Tibial artery (tissue), 4 donors: Measurements from ENCODE around the gene ZSCAN10.
A peak's percentile ranks its signal among the peaks of the same experiment; 100 is the strongest.

Experiments
- DNase-seq, 2 donors: peaks; one replicate each; pipeline ENCODE4 v3.0.0-alpha.2; 2019
- H3K27ac ChIP-seq, 2 donors: fragments of 200-600 bp; sonication (generic) in 1 of 2; 1 replicate in 1 of 2; 2 replicates in 1 of 2; pipeline ENCODE4 v1.5.1; 2018 to 2019; ENCODE audit warnings: mild to moderate bottlenecking in 1 of 2
- H3K27me3 ChIP-seq, 2 donors: fragments of 200-600 bp; sonication (generic) in 1 of 2; one replicate each; pipeline versions ENCODE4 v1.5.1 to v1.6.0; 2016 to 2019
- H3K36me3 ChIP-seq, 3 donors: fragments of 200-600 bp; sonication (generic) in 2 of 3; one replicate each; pipeline ENCODE4 v1.5.1; 2016 to 2019; ENCODE audit warnings: mild to moderate bottlenecking in 2 of 3
- H3K4me1 ChIP-seq, 4 donors: fragments of 200-600 bp; sonication (generic) in 2 of 4; 1 replicate in 3 of 4; 2 replicates in 1 of 4; pipeline ENCODE4 v1.5.1; 2016 to 2019
- H3K4me3 ChIP-seq, 2 donors: fragments of 200-600 bp; sonication (generic) in 1 of 2; 1 replicate in 1 of 2; 2 replicates in 1 of 2; pipeline ENCODE4 v1.5.1; 2018 to 2019; ENCODE audit warnings: mild to moderate bottlenecking in 2 of 2
- H3K9me3 ChIP-seq, 3 donors: fragments of 200-600 bp; sonication (generic) in 1 of 3; one replicate each; pipeline ENCODE4 v1.5.1; 2016 to 2019
- intact Hi-C: fragments of 100-400 bp; cut with DNase I; formaldehyde crosslinking; loops from one replicate; pipeline ENCODE4 v1.15.0; 2023; ENCODE audit warnings: low total_unique reads
- TF ChIP-seq, protein P1 (sequence below), 2 experiments: fragments of 200-600 bp in 1 of 2; fragments of 450-650 bp in 1 of 2; IDR thresholded peaks; one replicate each; pipeline ENCODE4 v1.5.1; 2017 to 2019; ENCODE audit warnings: antibody characterized with exemption in 2 of 2, mild to moderate bottlenecking in 1 of 2, moderate library complexity in 1 of 2

ZSCAN10 gene

DNA sequence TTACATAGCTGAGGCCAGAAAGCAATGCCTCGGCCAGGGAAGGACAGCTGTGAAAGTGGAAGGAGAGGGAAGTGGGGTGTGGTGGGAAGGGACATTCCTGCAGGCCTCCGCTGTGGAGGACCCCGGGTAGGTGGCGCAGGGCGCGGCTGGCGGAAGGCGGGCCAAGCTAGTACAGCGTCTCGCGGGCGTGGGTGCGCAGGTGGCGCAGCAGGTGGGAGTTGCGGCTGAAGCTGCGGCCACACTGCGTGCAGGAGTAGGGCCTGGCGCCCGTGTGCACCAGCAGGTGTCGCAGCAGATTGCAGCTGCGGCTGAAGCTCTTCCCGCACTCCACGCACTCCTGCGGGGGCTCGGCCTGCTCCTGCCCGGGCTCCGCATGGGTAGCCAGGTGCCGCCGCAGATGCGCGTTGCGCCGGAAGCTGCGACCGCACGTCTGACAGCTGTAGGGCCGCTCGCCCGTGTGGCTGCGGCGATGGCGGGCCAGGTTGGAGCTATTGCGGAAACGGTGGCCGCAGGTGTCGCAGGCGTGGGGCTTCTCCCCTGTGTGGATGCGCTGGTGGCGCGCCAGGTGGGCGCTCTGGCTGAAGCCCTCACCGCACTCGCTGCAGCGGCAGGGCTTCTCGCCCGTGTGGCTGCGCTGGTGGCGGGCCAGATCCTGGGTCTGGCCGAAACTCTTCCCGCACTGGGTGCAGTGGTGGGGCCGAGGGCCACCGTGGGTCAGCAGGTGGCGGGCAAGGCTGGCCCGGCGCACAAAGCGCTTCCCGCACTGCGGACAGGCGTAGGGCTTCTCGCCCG is 10.0 kb downstream of the ZSCAN10 start:
- Histone ChIP-seq H3K9me3 (no peaks in the 10 kb centered on the region), H3K27me3 (peaks cover 0 to 70% of the 10 kb centered on the region in 2 donors), H3K27ac (no peak overlapping the region), H3K4me3 (no peak overlapping the region), H3K4me1 (no peaks in the 10 kb centered on the region), H3K36me3 (no peaks in the 10 kb centered on the region)
- TF ChIP-seq, protein P1, sequence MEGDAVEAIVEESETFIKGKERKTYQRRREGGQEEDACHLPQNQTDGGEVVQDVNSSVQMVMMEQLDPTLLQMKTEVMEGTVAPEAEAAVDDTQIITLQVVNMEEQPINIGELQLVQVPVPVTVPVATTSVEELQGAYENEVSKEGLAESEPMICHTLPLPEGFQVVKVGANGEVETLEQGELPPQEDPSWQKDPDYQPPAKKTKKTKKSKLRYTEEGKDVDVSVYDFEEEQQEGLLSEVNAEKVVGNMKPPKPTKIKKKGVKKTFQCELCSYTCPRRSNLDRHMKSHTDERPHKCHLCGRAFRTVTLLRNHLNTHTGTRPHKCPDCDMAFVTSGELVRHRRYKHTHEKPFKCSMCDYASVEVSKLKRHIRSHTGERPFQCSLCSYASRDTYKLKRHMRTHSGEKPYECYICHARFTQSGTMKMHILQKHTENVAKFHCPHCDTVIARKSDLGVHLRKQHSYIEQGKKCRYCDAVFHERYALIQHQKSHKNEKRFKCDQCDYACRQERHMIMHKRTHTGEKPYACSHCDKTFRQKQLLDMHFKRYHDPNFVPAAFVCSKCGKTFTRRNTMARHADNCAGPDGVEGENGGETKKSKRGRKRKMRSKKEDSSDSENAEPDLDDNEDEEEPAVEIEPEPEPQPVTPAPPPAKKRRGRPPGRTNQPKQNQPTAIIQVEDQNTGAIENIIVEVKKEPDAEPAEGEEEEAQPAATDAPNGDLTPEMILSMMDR (IDR thresholded peaks at IDR 0.05) = no peak
- DNase-seq = no peak
- intact Hi-C loops = no loop called here

DNA sequence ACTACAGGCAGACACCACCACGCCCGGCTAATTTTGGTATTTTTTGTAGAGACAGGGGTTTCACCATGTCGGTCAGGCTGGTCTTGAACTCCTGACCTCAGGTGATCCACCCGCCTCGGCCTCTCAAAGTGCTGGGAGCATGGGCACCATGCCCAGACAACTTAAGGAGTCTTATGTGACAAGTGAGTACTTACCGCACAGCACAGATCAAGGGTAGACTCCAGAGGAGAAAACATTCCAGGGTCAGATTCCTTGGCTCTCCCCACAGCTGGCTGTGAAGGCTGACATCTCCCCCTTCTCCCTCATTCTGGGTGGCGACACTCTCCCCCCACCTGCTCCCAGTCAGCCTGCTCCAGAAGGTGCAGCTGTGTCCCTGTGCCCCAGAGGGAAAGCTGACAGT is 10.6 kb downstream of the ZSCAN10 start:
- H3K9me3 ChIP-seq = no peaks in the 10 kb centered on the region
- H3K27ac ChIP-seq = no peak overlapping the region
- H3K36me3 ChIP-seq = no peaks in the 10 kb centered on the region
- intact Hi-C loops = no loop called here
- H3K4me3 ChIP-seq = no peak overlapping the region
- peaks cover 0 to 64% of the 10 kb centered on the region in 2 donors for H3K27me3 ChIP-seq
- H3K4me1 ChIP-seq = no peaks in the 10 kb centered on the region
- DNase-seq = no peak
- TF ChIP-seq, protein P1 (IDR thresholded peaks at IDR 0.05) = no peak

DNA sequence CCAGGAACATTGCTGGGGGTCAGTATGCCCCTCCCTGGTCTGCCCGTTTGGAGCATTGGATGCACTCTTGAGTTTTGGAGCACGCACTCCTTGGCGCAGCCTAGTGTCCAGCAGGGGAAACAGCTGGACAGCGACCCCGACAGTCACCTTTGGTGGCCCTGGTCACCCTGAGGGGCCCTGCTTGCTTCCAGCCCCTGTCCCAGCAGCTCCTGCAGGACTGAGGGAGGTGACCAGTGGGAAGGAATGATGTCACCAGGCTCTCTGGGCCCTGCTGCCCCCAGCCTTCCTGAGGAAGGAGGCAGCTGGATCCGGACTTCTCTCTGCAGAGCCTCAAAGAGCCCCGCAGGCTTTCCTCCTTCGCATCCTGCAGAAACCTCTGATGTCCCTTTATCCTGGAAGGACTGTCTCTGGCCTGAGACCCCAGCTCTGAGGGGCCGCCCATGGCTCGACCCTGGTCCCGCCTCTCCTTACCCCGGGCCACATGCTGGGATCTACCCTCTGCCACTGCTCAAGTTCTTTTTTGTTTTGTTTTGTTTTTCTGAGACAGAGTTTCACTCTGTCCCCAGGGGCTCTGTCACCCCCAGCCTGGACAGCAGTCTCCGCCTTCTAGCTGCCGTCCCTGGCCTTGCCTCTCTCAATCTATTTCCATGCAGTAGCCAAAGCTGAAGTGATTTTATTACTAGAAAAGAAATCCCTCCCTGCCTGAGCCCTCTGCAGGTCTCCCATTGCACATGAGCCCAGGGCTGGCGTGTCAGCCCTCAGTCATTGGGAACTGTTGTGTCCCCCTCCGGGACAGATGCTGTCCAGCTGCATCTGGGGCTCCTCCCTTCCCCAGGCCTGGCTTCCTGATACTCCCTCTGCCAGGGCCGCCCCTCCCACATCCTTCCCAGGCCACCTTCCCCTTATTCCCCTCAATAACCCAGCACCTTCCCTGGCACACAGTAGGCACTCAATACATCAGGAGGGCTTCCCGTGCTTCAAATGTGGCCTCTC is 11.6 kb downstream of the ZSCAN10 start:
- H3K4me1 ChIP-seq = no peaks in the 10 kb centered on the region

DNA sequence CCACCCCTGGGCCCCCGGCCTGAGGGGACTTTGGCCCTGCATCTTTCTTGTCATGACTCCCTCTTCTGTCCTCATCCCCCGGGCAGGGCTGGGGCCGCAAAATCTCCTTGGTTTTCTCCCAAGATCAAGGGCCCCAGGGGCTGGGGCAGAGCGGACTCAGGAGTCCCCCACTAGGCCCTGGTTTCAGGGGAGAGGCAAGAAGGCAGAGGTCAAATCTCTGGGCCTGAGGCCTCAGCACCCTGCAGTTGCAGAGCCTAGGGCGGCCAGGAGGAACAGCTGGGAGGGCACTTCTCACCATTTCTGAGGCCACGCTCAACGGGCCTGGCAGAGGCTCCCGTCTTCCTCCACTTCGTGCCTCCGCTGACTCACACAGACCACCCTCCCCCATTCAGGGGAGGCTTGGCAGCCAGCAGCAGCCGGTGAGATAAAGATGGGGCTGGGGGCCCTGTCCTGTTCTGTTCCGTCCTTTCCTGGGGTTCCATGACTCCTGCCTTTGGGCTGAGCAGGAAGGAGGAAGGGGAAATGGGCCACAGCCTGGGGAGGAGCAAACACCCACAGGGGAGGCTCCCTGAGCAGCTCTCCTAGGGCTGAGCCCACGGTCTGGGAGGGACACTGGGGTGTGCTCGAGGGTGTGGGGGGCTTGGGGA is 12.4 kb downstream of the ZSCAN10 start:
- Histone ChIP-seq H3K4me3 (peak overlapping the region; percentile 19 to 28), H3K27ac (no peak overlapping the region)

More for the DNA sequence above, 11.6 kb downstream of the ZSCAN10 start:
- no peaks in the 10 kb centered on the region for H3K9me3 ChIP-seq
- peak overlapping the region in 1 of 2 donors; percentile 19 for H3K4me3 ChIP-seq
- no peak for DNase-seq
- TF ChIP-seq, protein P1 (IDR thresholded peaks at IDR 0.05) = no peak
- no peaks in the 10 kb centered on the region for H3K36me3 ChIP-seq
- H3K27me3 ChIP-seq = peaks cover 0 to 56% of the 10 kb centered on the region in 2 donors
- H3K27ac ChIP-seq = no peak overlapping the region
- intact Hi-C loops = no loop called here

More for the DNA sequence above, 12.4 kb downstream of the ZSCAN10 start:
- TF ChIP-seq, protein P1 (IDR thresholded peaks at IDR 0.05) = no peak
- Histone ChIP-seq H3K27me3 (peaks cover 0 to 48% of the 10 kb centered on the region in 2 donors), H3K36me3 (no peaks in the 10 kb centered on the region), H3K9me3 (no peaks in the 10 kb centered on the region), H3K4me1 (no peaks in the 10 kb centered on the region)
- intact Hi-C loops = no loop called here
- no peak for DNase-seq
